K562 (cell line): Measurements from ENCODE around the gene ZNF775. TPM values are rescaled to one million over a fixed set of nuclear protein-coding genes. Genes with fewer than 3 reads are reported as not detected.

Experiments
- ADNP ChIP-seq: fragments of 200-800 bp; sonication (Bioruptor generic); IDR thresholded peaks from 2 replicates; pipeline ENCODE4 v1.6.1; 2016; ENCODE audit warnings: missing genetic modification characterization, missing compliant biosample characterization
- ARID3A ChIP-seq: IDR thresholded peaks from 2 replicates; pipeline ENCODE4 v1.6.1; 2012; ENCODE audit warnings: low read depth, low read length, improper control_type of control experiment, borderline replicate concordance
- CHCHD3 ChIP-seq: fragments of 250-450 bp; sonication (Bioruptor Pico); IDR thresholded peaks from 2 replicates; pipeline ENCODE4 v2.1.2; 2022; ENCODE audit warnings: mild to moderate bottlenecking
- DNMT1 ChIP-seq: fragments of 450-650 bp; IDR thresholded peaks from 2 replicates; pipeline ENCODE4 v1.6.1; 2016; ENCODE audit warnings: antibody characterized with exemption, mild to moderate bottlenecking
- FOXP4 ChIP-seq: sonication (generic); formaldehyde crosslinking; IDR thresholded peaks from 2 replicates; pipeline ENCODE4 v1.8.0; 2022; ENCODE audit warnings: mild to moderate bottlenecking, missing genetic modification reagents, borderline replicate concordance
- KLF13 ChIP-seq: fragments of 450-650 bp; IDR thresholded peaks from 2 replicates; pipeline ENCODE4 v1.6.1; 2016; ENCODE audit warnings: missing genetic modification characterization, low read depth, mild to moderate bottlenecking, missing compliant biosample characterization, moderate library complexity, borderline replicate concordance
- MAFK ChIP-seq: IDR thresholded peaks from 2 replicates; pipeline ENCODE4 v1.6.1; 2011; ENCODE audit warnings: low read length, improper control_type of control experiment
- MCM2 ChIP-seq: fragments of 450-650 bp; IDR thresholded peaks from 2 replicates; pipeline ENCODE4 v1.6.1; 2017; ENCODE audit warnings: low read depth, mild to moderate bottlenecking
- MED1 ChIP-seq: sonication (generic); formaldehyde crosslinking; IDR thresholded peaks from 2 replicates; pipeline ENCODE4 v1.8.1; 2023; ENCODE audit warnings: missing genetic modification reagents, borderline replicate concordance
- MIER1 ChIP-seq: fragments of 450-650 bp; IDR thresholded peaks from 2 replicates; pipeline ENCODE4 v1.6.1; 2016; ENCODE audit warnings: antibody characterized with exemption, mild to moderate bottlenecking, low read depth
- PHF20 ChIP-seq: fragments of 450-650 bp; IDR thresholded peaks from 2 replicates; pipeline ENCODE4 v1.6.1; 2018; ENCODE audit not compliant: partially characterized antibody
- PREB ChIP-seq: sonication (generic); formaldehyde crosslinking; IDR thresholded peaks from 2 replicates; pipeline ENCODE4 v1.8.1; 2023; ENCODE audit warnings: mild to moderate bottlenecking, missing genetic modification reagents
- RFX7 ChIP-seq: fragments of 250-450 bp; sonication (Bioruptor Pico); IDR thresholded peaks from 2 replicates; pipeline ENCODE4 v1.5.1; 2021; ENCODE audit warnings: mild to moderate bottlenecking
- RREB1 ChIP-seq: fragments of 250-450 bp; sonication (Bioruptor Pico); IDR thresholded peaks from 2 replicates; pipeline ENCODE4 v1.4.0; 2020
- SREBF1 ChIP-seq: fragments of 150-350 bp; IDR thresholded peaks from 2 replicates; pipeline ENCODE4 v1.6.1; 2014; ENCODE audit warnings: antibody characterized with exemption, low read depth, low read length, borderline replicate concordance
- ZFP30 ChIP-seq: fragments of 250-450 bp; sonication (Bioruptor Pico); IDR thresholded peaks from 2 replicates; pipeline ENCODE4 v1.8.0; 2022; ENCODE audit warnings: moderate library complexity, mild to moderate bottlenecking, inconsistent platforms, borderline replicate concordance
- ZNF212 ChIP-seq: fragments of 450-650 bp; formaldehyde crosslinking; IDR thresholded peaks from 2 replicates; pipeline ENCODE4 v1.4.0; 2020; ENCODE audit warnings: mild to moderate bottlenecking
- polyA plus RNA-seq, 8 experiments: library from polyadenylated mRNA; depleted of rRNA in 4 of 8; stranded (reverse) in 5 of 8; unstranded in 3 of 8; fragments of >200 nt; fragmentation: Nextera tagmentation in 2 of 8; fragmentation: Illumina TruSeq in 1 of 8; extraction: Ambion mirVana in 2 of 8; extraction: Trizol in 1 of 8; gene quantifications; 2 replicates each; pipeline versions ENCODE4 v1.2.1 to v1.2.3, GENCODE V29; 2011 to 2014; ENCODE audit warnings: inconsistent platforms in 1 of 8, missing spikeins in 1 of 8
- total RNA-seq, 7 experiments: library from RNA; depleted of rRNA in 6 of 7; stranded (reverse); fragments of >200 nt in 6 of 7; fragmentation: Illumina TruSeq in 2 of 7; extraction: Trizol in 2 of 7; gene quantifications; 2 replicates each; pipeline versions ENCODE4 v1.2.1 to v1.2.3, GENCODE V29; 2011 to 2021; ENCODE audit warnings: low replicate concordance in 1 of 7

ZNF775 gene
- total and polyA plus RNA-seq, 9 of the 15 experiments (the other 6 are each of a cell fraction or from before 2014, with no cell fraction given) = 0.04 to 18.7 (median 4.9) TPM

GRCh38 chr7:150359622-150360362 is 19.3 kb upstream of the ZNF775 start (continued):
- TF ChIP-seq RREB1 (CRISPR knock-in tag) (no peak), DNMT1 (no peak), ZFP30 (CRISPR knock-in tag) (no peak), SREBF1 (no peak), PREB (CRISPR knock-in tag) (no peak), ZNF212 (CRISPR knock-in tag) (no peak), PHF20 (peak; percentile 91), KLF13 (no peak), CHCHD3 (CRISPR knock-in tag) (no peak), MAFK (no peak), ARID3A (no peak), RFX7 (no peak), MCM2 (no peak), MED1 (CRISPR knock-in tag) (no peak), FOXP4 (CRISPR knock-in tag) (peak; percentile 54; the same call in 1 of the 2 replicates), ADNP (tag) (peak; percentile 86), MIER1 (0 out of 2 replicates have a peak, but pooled peaks have one; percentile 21)
